BLaER1 treated with 17β-estradiol and CSF1 and Interleukin-3, amounts not matched to agents 10 nM and 100 nM (cell line): ENCODE results near the gene HSPG2.
"Not testable (repeated sequence)": the region's sequence is repeated elsewhere in the genome, so short reads cannot be mapped to it uniquely, and the experiment has no call there.

Source experiments
- H3K27ac ChIP-seq, 11 experiments: shearing (Covaris generic); formaldehyde crosslinking; 2 replicates each; pipeline ENCODE4 v1.8.1; 2022
- H3K27me3 ChIP-seq, 11 experiments: shearing (Covaris generic); formaldehyde crosslinking; 2 replicates each; pipeline ENCODE4 v1.8.1; 2022
- H3K36me3 ChIP-seq, 11 experiments: shearing (Covaris generic); formaldehyde crosslinking; 2 replicates each; pipeline ENCODE4 v1.8.1; 2022
- H3K4me1 ChIP-seq, 10 experiments: shearing (Covaris generic); formaldehyde crosslinking; 2 replicates each; pipeline ENCODE4 v1.8.1; 2022
- H3K4me2 ChIP-seq, 11 experiments: shearing (Covaris generic); formaldehyde crosslinking; 2 replicates each; pipeline ENCODE4 v1.8.1; 2022
- H3K4me3 ChIP-seq, 10 experiments: shearing (Covaris generic); formaldehyde crosslinking; 2 replicates each; pipeline ENCODE4 v1.8.1; 2022
- H3K9ac ChIP-seq, 11 experiments: shearing (Covaris generic); formaldehyde crosslinking; 2 replicates each; pipeline ENCODE4 v1.8.1; 2022
- H3K9me3 ChIP-seq, 11 experiments: shearing (Covaris generic); formaldehyde crosslinking; replicated peaks in 1 of 11; 2 replicates each; pipeline ENCODE4 v1.8.1; 2022
- H4K20me1 ChIP-seq, 11 experiments: shearing (Covaris generic); formaldehyde crosslinking; 2 replicates each; pipeline ENCODE4 v1.8.1; 2022
- Cebpa-rat ChIP-seq, 11 experiments: shearing (Covaris generic); IDR thresholded peaks; 2 replicates each; pipeline ENCODE4 v1.8.1; 2022

Gene HSPG2

DNA sequence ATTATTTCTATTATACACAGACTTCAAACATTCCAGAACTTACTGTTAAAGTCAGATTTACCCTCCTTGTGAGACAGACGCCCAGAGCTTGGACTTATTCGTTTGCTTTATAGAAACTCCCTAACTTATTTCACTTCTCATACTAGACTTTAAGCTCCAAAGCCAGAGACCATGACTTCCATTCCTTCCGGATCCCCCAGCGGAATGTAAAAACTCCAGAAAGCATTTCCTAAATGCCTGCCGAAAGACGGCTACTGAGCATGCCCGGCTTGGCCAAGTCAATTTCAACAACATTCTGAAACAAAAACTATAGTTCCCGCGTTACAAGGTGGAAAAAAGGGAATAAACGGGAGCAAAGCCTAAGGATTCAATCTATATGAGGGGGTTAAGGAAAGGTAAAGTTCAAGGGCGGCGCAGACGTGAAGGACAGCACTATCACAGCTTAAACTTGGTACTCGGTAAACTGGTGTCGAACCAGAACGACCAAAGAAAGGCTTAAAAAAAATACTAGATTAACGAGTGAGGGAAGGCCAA lies 155.2 kb downstream of the HSPG2 start:
- peak overlapping the region; percentile 95 to 100 (median 98) for H3K27ac ChIP-seq
- peaks cover 0 to 27% (median 10%) of the 10 kb centered on the region in 11 experiments; a peak in 12 of 22 replicates for H3K36me3 ChIP-seq
- no peaks in the 10 kb centered on the region for H3K27me3 ChIP-seq
- H3K9ac ChIP-seq: peak overlapping the region; percentile 91 to 100 (median 96)
- H4K20me1 ChIP-seq: peaks cover 0 to 53% (median 25%) of the 10 kb centered on the region in 11 experiments; a peak in 13 of 22 replicates
- peak overlapping the region; percentile 75 to 97 (median 92) for H3K4me2 ChIP-seq
- peak overlapping the region; percentile 80 to 99 (median 94) for H3K4me3 ChIP-seq
- peaks cover 0 to 24% (median 16%) of the 10 kb centered on the region in 11 experiments; a peak in 18 of 22 replicates for H3K9me3 ChIP-seq
- peaks cover 23 to 54% (median 30%) of the 10 kb centered on the region in 10 experiments for H3K4me1 ChIP-seq
- TF ChIP-seq Cebpa-rat (IDR thresholded peaks at IDR 0.05): no peak

DNA sequence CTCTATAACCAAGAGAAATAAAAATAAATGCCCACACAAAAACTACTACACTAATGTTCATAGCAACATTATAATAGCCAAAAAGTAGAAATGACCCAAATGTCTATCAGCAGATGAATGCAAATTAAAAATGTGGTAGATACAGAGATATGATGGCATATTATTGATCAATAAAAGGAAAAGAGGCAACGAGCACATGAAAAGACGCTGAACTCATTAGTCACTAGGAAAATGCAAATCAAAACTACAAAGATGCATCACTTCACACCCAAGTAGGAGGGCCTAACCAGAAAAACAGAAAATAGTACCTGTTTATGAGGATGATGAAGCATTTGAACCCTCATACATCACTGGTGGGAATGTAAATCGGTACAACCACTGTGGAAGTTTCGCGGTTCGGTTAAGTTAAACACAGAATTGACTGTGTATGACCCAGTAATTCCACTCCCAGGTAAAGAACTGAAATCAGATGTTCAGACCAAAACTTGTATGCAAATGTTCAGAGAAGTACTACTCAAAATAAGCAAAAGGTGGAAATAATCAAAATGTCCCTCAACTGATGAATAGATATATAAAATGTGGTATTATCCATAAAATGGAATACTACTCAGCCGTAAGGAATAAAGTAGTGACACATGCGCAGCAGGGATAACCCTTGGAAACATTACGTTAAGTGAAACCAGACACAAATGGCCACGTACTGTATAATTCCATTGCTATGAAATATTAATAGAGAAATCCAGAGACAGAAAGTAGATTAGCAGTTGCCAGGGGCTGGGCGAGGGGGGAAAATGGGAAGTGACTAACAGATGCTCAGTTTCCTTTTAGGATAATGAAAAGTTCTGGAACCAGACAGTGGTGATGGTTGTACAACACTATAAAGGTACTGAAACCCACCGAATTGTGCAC lies 157.2 kb downstream of the HSPG2 start:
- no peaks in the 10 kb centered on the region for H3K27me3 ChIP-seq
- peaks cover 0 to 45% (median 13%) of the 10 kb centered on the region in 11 experiments; a peak in 13 of 22 replicates for H3K36me3 ChIP-seq
- peak overlapping the region in 6 of 11 experiments; percentile 19 to 100 (median 97); a peak in 9 of 22 replicates for H3K27ac ChIP-seq
- H3K4me2 ChIP-seq: peak overlapping the region; percentile 17 to 97 (median 92); a peak in 20 of 22 replicates
- no peak for TF ChIP-seq Cebpa-rat (IDR thresholded peaks at IDR 0.05)
- H3K4me3 ChIP-seq: peak overlapping the region in 5 of 10 experiments; percentile 92 to 97 (median 94); a peak in 10 of 20 replicates
- H3K4me1 ChIP-seq: peaks cover 43 to 74% (median 50%) of the 10 kb centered on the region in 10 experiments
- H3K9me3 ChIP-seq: peaks cover 0 to 24% (median 16%) of the 10 kb centered on the region in 11 experiments; a peak in 17 of 22 replicates
- peaks cover 0 to 73% (median 44%) of the 10 kb centered on the region in 11 experiments; a peak in 14 of 22 replicates for H4K20me1 ChIP-seq
- H3K9ac ChIP-seq: peak overlapping the region in 5 of 11 experiments; percentile 94 to 100 (median 96); a peak in 6 of 22 replicates

DNA sequence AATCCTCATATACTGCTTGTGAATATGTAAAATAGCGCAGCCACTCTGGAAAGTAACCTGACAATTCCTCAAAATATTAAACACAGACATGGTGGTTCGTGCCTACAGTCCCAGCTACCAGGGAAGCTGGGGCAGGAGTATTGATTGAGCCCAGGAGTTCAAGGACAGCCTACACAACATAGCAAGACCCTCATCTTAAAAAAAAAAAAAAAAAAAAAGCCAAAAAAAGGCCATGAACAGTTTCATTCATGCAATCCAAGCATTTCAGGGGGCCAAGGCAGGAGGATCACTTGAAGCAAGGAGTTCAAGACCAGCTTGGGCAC lies 158.7 kb downstream of the HSPG2 start:
- Histone ChIP-seq H3K4me1 (peaks cover 48 to 81% (median 61%) of the 10 kb centered on the region in 10 experiments), H3K4me2 (peak overlapping the region in 3 of 11 experiments; percentile 32 to 96 (median 92); a peak in 4 of 22 replicates), H3K36me3 (peaks cover 0 to 50% (median 17%) of the 10 kb centered on the region in 11 experiments; a peak in 14 of 22 replicates), H4K20me1 (peaks cover 0 to 88% (median 49%) of the 10 kb centered on the region in 11 experiments; a peak in 14 of 22 replicates), H3K27ac (peak overlapping the region in 3 of 11 experiments; percentile 14 to 30 (median 25); a peak in 5 of 22 replicates), H3K9ac (0 out of 22 replicates have a peak overlapping the region, but pooled peaks of 1 of the 11 experiments have one; percentile 6), H3K9me3 (peaks cover 0 to 24% (median 16%) of the 10 kb centered on the region in 11 experiments; a peak in 17 of 22 replicates), H3K4me3 (0 out of 20 replicates have a peak overlapping the region, but pooled peaks of 1 of the 10 experiments have one; percentile 5), H3K27me3 (no peaks in the 10 kb centered on the region)
- no peak for TF ChIP-seq Cebpa-rat (IDR thresholded peaks at IDR 0.05)

DNA sequence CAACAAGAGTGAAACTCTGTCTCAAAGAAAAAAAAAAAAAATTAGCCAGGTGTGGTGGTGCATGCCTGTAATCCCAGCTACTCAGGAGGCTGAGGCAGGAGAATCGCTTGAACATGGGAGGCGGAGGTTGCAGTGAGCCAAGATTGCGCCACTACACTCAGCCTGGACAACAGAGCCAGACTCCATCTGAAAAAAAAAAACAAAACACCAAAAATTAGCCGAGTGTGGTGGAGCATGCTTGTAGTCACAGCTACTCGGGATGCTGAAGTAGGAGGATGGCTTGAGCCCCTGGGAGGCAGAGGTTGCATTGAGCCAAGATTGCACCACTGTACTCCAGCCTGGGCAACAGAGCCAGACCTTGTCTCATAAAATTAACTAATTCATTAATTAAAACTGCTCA lies 160.2 kb downstream of the HSPG2 start:
- H3K9ac ChIP-seq, H3K27me3 ChIP-seq, H3K4me3 ChIP-seq: not testable (repeated sequence)
- Histone ChIP-seq H3K9me3 (peaks cover 0 to 32% (median 21%) of the 10 kb centered on the region in 11 experiments; a peak in 18 of 22 replicates), H3K4me2 (peak overlapping the region in 6 of 11 experiments; percentile 57 to 92 (median 67); a peak in 9 of 22 replicates), H3K27ac (peak overlapping the region in 4 of 11 experiments; percentile 7 to 91 (median 65); a peak in 4 of 22 replicates), H3K36me3 (peaks cover 0 to 61% (median 17%) of the 10 kb centered on the region in 11 experiments; a peak in 14 of 22 replicates), H3K4me1 (peaks cover 57 to 95% (median 75%) of the 10 kb centered on the region in 10 experiments), H4K20me1 (peaks cover 0 to 96% (median 54%) of the 10 kb centered on the region in 11 experiments; a peak in 14 of 22 replicates)

DNA sequence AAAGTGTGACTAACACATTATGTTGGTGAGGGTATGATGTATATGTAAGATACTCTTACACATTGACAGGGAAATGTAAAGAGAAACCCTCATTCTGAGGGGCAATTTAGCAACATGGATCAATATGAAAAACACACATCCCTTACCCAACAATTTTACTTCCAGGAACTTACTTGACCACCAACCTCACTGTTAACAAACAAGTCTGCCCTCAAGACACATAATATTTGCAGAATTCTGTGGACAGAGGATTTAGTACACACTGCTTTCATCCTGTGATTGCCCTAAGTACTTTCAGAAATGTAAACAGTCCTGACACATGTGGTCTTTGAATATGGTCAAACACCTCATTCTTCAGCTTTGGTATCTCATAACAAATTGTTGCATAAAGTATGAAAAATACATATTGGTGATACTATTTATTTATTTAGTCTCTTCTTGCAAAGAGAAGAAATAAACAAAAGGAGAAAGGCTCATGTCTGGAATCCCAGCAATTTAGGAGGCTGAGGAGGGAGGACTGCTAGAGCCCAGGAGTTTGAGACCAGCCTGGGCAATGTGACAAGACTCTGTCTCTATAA lies 161.0 kb downstream of the HSPG2 start:
- peak overlapping the region in 7 of 11 experiments; percentile 9 to 51 (median 29); a peak in 7 of 22 replicates for H3K9ac ChIP-seq
- peaks cover 51 to 99% (median 78%) of the 10 kb centered on the region in 10 experiments for H3K4me1 ChIP-seq
- no peak for TF ChIP-seq Cebpa-rat (IDR thresholded peaks at IDR 0.05)
- no peak overlapping the region for H3K4me3 ChIP-seq
- peaks cover 0 to 62% (median 18%) of the 10 kb centered on the region in 11 experiments; a peak in 14 of 22 replicates for H3K36me3 ChIP-seq
- H3K27ac ChIP-seq: peak overlapping the region; percentile 14 to 91 (median 59); a peak in 20 of 22 replicates
- no peaks in the 10 kb centered on the region for H3K27me3 ChIP-seq
- H3K9me3 ChIP-seq: peaks cover 0 to 32% (median 21%) of the 10 kb centered on the region in 11 experiments; a peak in 18 of 22 replicates
- peaks cover 0 to 92% (median 48%) of the 10 kb centered on the region in 11 experiments; a peak in 14 of 22 replicates for H4K20me1 ChIP-seq
- peak overlapping the region; percentile 21 to 92 (median 59); a peak in 18 of 22 replicates for H3K4me2 ChIP-seq

DNA sequence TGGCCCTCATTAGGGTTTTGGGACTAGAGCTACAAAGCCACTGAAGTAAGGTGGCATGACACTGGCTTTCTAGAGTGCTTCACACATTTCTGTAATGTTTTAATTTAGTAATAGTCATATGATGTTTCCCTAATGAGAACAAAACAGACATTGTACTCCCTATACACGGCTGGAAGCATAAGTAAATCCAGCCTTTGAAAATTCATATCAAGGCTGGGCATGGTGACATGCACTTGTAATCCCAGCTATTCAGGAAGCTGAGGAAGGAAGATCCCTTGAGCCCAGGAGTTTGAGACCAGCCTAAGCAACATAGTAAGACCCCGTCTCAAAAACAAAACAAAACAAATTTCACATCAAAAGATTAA lies 161.6 kb downstream of the HSPG2 start:
- no peak for TF ChIP-seq Cebpa-rat (IDR thresholded peaks at IDR 0.05)
- Histone ChIP-seq H3K9me3 (peaks cover 0 to 32% (median 21%) of the 10 kb centered on the region in 11 experiments; a peak in 18 of 22 replicates), H4K20me1 (peaks cover 0 to 96% (median 48%) of the 10 kb centered on the region in 11 experiments; a peak in 14 of 22 replicates), H3K4me2 (peak overlapping the region; percentile 21 to 92 (median 59); a peak in 21 of 22 replicates), H3K4me1 (peaks cover 46 to 99% (median 78%) of the 10 kb centered on the region in 10 experiments), H3K9ac (peak overlapping the region in 7 of 11 experiments; percentile 18 to 51 (median 28); a peak in 6 of 22 replicates), H3K27me3 (no peaks in the 10 kb centered on the region), H3K27ac (peak overlapping the region; percentile 14 to 91 (median 59); a peak in 19 of 22 replicates), H3K36me3 (peaks cover 0 to 67% (median 23%) of the 10 kb centered on the region in 11 experiments; a peak in 14 of 22 replicates), H3K4me3 (no peak overlapping the region)

DNA sequence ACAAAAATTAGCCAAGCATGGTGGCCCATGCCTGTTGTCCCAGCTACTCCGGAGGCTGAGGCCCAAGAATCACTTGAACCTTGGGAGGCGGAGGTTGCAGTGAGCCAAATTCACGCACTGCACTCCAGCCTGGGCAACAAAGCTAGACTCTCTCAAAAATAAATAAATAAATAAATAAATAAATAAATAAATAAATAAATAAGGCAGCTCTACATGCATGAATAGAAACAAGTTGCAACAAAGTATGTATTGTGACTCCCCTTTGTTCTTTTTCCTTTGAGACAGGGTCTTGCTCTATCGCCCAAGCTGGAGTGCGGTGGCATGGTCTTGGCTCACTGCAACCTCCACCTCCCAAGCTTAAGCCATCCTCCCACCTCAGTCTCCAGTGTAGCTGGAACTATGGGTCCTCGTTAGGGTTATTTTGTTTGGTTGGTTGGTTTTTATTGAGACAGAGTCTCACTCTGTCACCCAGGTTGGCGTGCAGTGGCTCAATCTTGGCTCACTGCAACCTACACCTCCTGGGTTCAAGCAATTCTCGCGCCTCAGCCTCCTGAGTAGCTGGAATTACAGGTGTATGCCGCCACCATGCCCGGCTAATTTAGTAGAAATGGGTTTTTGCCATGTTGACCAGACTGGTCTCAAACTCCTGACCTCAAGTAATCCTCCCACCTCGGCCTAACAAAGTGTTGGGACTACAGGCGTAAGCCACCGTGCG lies 162.1 kb downstream of the HSPG2 start:
- Histone ChIP-seq H3K4me2 (peak overlapping the region; percentile 21 to 92 (median 59); a peak in 21 of 22 replicates), H3K27ac (peak overlapping the region in 10 of 11 experiments; percentile 26 to 91 (median 59); a peak in 18 of 22 replicates), H3K4me3 (no peak overlapping the region), H3K9ac (peak overlapping the region in 6 of 11 experiments; percentile 18 to 51 (median 26); a peak in 5 of 22 replicates), H4K20me1 (peaks cover 0 to 95% (median 45%) of the 10 kb centered on the region in 11 experiments; a peak in 14 of 22 replicates), H3K36me3 (peaks cover 0 to 73% (median 26%) of the 10 kb centered on the region in 11 experiments; a peak in 15 of 22 replicates), H3K4me1 (peaks cover 40 to 99% (median 77%) of the 10 kb centered on the region in 10 experiments), H3K27me3 (no peaks in the 10 kb centered on the region), H3K9me3 (peaks cover 0 to 32% (median 21%) of the 10 kb centered on the region in 11 experiments; a peak in 18 of 22 replicates)
- no peak; a peak in 1 of 22 replicates for TF ChIP-seq Cebpa-rat (IDR thresholded peaks at IDR 0.05)
